Gastroesophageal sphincter (tissue), 4 donors: ENCODE data around the gene DMC1. TPM values are rescaled to one million over a fixed set of nuclear protein-coding genes. Genes with fewer than 3 reads are reported as not detected.

ENCODE experiments used
- ATAC-seq: fragments of 150-250 bp; one replicate; pipeline ENCODE4 v1.9.1; 2016; ENCODE audit warnings: mild to moderate bottlenecking, moderate library complexity
- H3K27ac ChIP-seq, 4 donors: fragments of 200-600 bp; sonication (generic) in 3 of 4; 1 replicate in 3 of 4; 2 replicates in 1 of 4; pipeline ENCODE4 v1.5.1; 2016 to 2019
- H3K27me3 ChIP-seq: fragments of 200-600 bp; sonication (generic); one replicate; pipeline ENCODE4 v1.5.1; 2019
- H3K36me3 ChIP-seq, 2 donors: fragments of 200-600 bp; sonication (generic); one replicate each; pipeline ENCODE4 v1.5.1; 2019; ENCODE audit warnings: control low read depth in 1 of 2
- H3K4me1 ChIP-seq, 3 donors: fragments of 200-600 bp; sonication (generic); 1 replicate in 2 of 3; 2 replicates in 1 of 3; pipeline ENCODE4 v1.5.1; 2016 to 2019; ENCODE audit warnings: control low read depth in 2 of 3
- H3K4me3 ChIP-seq, 2 donors: fragments of 200-600 bp; sonication (generic); one replicate each; pipeline ENCODE4 v1.5.1; 2019; ENCODE audit warnings: mild to moderate bottlenecking in 1 of 2, moderate library complexity in 1 of 2
- H3K9me3 ChIP-seq, 3 donors: fragments of 200-600 bp; sonication (generic); one replicate each; pipeline ENCODE4 v1.5.1; 2017 to 2019; ENCODE audit warnings: control low read depth in 2 of 3
- CTCF ChIP-seq, 4 experiments: fragments of 200-600 bp in 2 of 4; fragments of 450-650 bp in 2 of 4; sonication (generic) in 1 of 4; IDR thresholded peaks; one replicate each; pipeline ENCODE4 v1.5.1; 2017 to 2019; ENCODE audit warnings: antibody characterized with exemption in 4 of 4, mild to moderate bottlenecking in 2 of 4, moderate library complexity in 2 of 4
- EP300 ChIP-seq: sonication (generic); formaldehyde crosslinking; IDR thresholded peaks from one replicate; pipeline ENCODE4 v1.6.1; 2017; ENCODE audit warnings: antibody characterized with exemption, mild to moderate bottlenecking
- POLR2A ChIP-seq, 2 donors: fragments of 450-650 bp; IDR thresholded peaks; one replicate each; pipeline ENCODE4 v1.6.1; 2017; ENCODE audit warnings: antibody characterized with exemption in 2 of 2, mild to moderate bottlenecking in 2 of 2, moderate library complexity in 1 of 2
- POLR2AphosphoS5 ChIP-seq: sonication (generic); formaldehyde crosslinking; IDR thresholded peaks from one replicate; pipeline ENCODE4 v1.6.1; 2017; ENCODE audit warnings: antibody characterized with exemption
- WGBS, 2 donors: methylation state at CpG; one replicate each; pipeline ENCODE4 v1.1.5; 2018; ENCODE audit warnings: low coverage in 1 of 2; 5-methylcytosine and 5-hydroxymethylcytosine counted together
- total RNA-seq, 4 donors: library from RNA; depleted of rRNA; stranded (reverse); fragments of >200 nt; gene quantifications; one replicate each; pipeline ENCODE4 v1.1.0, GENCODE V29; 2016

Gene DMC1
- total RNA-seq, 4 donors from 2014 or later = 1.7 to 5.0 (median 2.2) TPM

- 15 to 56% methylated on average over 3 to 5 of the region's 5 CpGs for WGBS, 2 donors
- H3K27ac ChIP-seq = peak overlapping the region in 1 of 4 donors; percentile 18
- H3K36me3 ChIP-seq = peaks cover 15 to 100% of the 10 kb centered on the region in 2 donors
- peak; percentile 42 for ATAC-seq
- no peaks in the 10 kb centered on the region for H3K27me3 ChIP-seq
- peaks cover 0 to 36% (median 5%) of the 10 kb centered on the region in 3 donors for H3K4me1 ChIP-seq
- H3K9me3 ChIP-seq = no peaks in the 10 kb centered on the region
- no peak for TF ChIP-seq EP300
- peak; percentile 7 for TF ChIP-seq POLR2AphosphoS5
- no peak overlapping the region for H3K4me3 ChIP-seq
Observed at GRCh38 chr22:38485783-38486182, 84.2 kb downstream of the DMC1 start.

DNA sequence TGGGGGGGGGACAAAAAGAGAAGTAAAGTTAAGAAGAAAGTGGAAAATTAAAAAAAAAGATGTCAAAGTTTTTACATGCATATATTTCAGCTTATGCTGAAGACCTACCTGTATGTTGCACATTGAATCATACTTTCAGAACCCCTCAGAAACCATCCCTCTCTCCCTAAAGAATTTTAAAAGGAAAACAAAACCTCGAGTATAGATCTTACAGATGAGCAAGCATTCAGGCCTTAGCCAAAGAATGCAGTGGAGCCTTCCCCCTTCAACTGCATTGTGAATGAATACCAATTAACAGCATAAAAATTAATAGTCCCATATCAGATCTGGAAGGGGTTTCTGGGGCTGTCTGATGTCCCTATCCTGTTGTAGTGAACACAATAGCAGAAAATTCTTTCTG, 85.7 kb downstream of the DMC1 start:
- no peak for ATAC-seq
- Histone ChIP-seq H3K4me1 (peaks cover 0 to 21% (median 0%) of the 10 kb centered on the region in 3 donors), H3K4me3 (no peak overlapping the region), H3K27me3 (no peaks in the 10 kb centered on the region), H3K36me3 (peaks cover 15 to 97% of the 10 kb centered on the region in 2 donors), H3K9me3 (no peaks in the 10 kb centered on the region), H3K27ac (no peak overlapping the region)
- 27 to 40% methylated on average over 1 of the region's 1 CpG for WGBS, 2 donors
- no peak for TF ChIP-seq CTCF (IDR thresholded peaks at IDR 0.05)
- no peak for TF ChIP-seq POLR2AphosphoS5
- TF ChIP-seq EP300 = no peak
- no peak for TF ChIP-seq POLR2A (IDR thresholded peaks at IDR 0.05)

DNA sequence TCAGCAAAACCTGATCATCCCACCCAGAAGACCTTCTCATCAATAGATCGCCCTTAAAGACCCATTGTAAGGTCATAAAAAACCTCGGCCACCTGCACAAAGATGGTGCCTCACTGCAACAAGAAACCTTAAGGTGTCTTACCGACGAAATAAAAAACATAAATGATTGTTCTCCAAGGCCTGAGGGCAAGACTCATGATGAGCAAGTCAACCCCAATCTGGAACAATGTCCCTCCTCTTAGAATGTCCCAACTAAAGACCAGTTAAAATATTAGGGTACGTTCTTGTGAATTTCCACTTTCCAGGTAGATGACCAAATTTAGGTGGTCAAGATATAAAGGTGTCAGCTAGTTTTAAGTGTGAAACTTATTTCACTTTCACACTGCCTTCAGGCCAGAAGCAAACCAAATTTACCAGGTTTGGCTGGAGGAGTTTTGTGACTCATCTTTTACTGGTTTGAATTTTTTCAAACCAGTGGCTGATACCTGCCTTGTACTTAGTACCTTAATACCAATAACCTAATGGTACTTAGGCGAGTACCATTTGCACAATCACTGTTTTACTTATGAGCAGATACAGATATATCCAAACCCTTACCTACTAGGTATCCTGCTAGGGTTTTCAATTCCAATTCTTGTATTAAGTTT, 87.2 kb downstream of the DMC1 start:
- no peak overlapping the region for H3K27ac ChIP-seq
- H3K4me3 ChIP-seq = no peak overlapping the region
- no peak for ATAC-seq
- TF ChIP-seq POLR2A (IDR thresholded peaks at IDR 0.05) = no peak
- no peak for TF ChIP-seq POLR2AphosphoS5
- no peak for TF ChIP-seq CTCF (IDR thresholded peaks at IDR 0.05)
- TF ChIP-seq EP300 = no peak
- no peaks in the 10 kb centered on the region for H3K27me3 ChIP-seq
- peaks cover 15 to 82% of the 10 kb centered on the region in 2 donors for H3K36me3 ChIP-seq
- no peaks in the 10 kb centered on the region for H3K9me3 ChIP-seq
- H3K4me1 ChIP-seq = peaks cover 0 to 10% (median 0%) of the 10 kb centered on the region in 3 donors
- WGBS, 2 donors = 88 to 97% methylated on average over 2 to 6 of the region's 6 CpGs

DNA sequence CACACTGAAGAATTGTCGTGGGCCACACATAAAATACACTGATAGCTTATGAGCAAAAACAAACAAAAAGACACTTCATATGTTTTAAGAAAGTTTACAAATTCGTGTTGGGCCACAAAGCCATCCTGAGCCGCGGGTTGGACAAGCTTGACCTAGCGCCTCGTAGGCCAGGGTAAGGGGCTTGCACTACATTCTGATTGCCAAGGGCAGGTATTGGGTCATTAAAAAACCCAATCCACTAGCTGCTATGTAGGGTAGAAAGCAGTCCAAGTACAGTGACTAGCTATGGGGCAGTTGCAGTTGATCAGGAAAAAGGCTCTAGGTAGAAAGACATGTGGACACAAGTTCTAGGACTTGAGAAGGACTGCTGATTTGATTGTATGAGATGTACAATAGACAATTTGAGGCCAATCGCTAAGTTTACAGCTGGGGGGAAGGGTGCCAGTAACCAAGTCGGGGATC, 88.1 kb downstream of the DMC1 start:
- TF ChIP-seq POLR2A (IDR thresholded peaks at IDR 0.05) = no peak
- TF ChIP-seq POLR2AphosphoS5 = peak; percentile 4
- no peak for TF ChIP-seq EP300
- ATAC-seq = no peak
- Histone ChIP-seq H3K27ac (peak overlapping the region in 1 of 4 donors; percentile 11), H3K9me3 (no peaks in the 10 kb centered on the region), H3K36me3 (peaks cover 15 to 73% of the 10 kb centered on the region in 2 donors), H3K4me1 (peaks cover 0 to 1% (median 0%) of the 10 kb centered on the region in 3 donors), H3K4me3 (no peak overlapping the region), H3K27me3 (no peaks in the 10 kb centered on the region)
- WGBS, 2 donors = 71% methylated on average over 6 to 7 of the region's 8 CpGs

GRCh38 chr22:38481162-38481870, 88.7 kb downstream of the DMC1 start:
- no peak for TF ChIP-seq EP300
- TF ChIP-seq POLR2A (IDR thresholded peaks at IDR 0.05) = no peak
- no peak for TF ChIP-seq CTCF (IDR thresholded peaks at IDR 0.05)
- TF ChIP-seq POLR2AphosphoS5 = no peak
- H3K9me3 ChIP-seq = no peaks in the 10 kb centered on the region
- H3K36me3 ChIP-seq = peaks cover 15 to 67% of the 10 kb centered on the region in 2 donors
- H3K4me1 ChIP-seq = no peaks in the 10 kb centered on the region
- no peaks in the 10 kb centered on the region for H3K27me3 ChIP-seq
- no peak for ATAC-seq
- no CpG with 5 or more reads among the region's 3 CpGs for WGBS, 2 donors
- no peak overlapping the region for H3K4me3 ChIP-seq
- peak overlapping the region in 1 of 4 donors; percentile 11 for H3K27ac ChIP-seq
